ENCODE measurements around the gene MFN2. TPM values are rescaled to one million over a fixed set of nuclear protein-coding genes. Genes with fewer than 3 reads are reported as not detected.

The MFN2 gene
- total RNA-seq, 2 experiments from 2014 or later = 28.3 to 52.7 TPM

- intact Hi-C loops (cut with micrococcal nuclease; ENCODE audit: unreplicated experiment) = no loop called here
- DNase-seq (ENCODE audit: low spot score) = no peak
- POLR2A ChIA-PET = interaction anchor here (0.7 to 2.9 kb wide), 6 partner anchors 13 to 142 kb away, joined by 3 to 8 read pairs (median 4); partner anchors contain the start of gene MIIP
- H3K9me3 ChIP-seq (ENCODE audit: low read length) = no peaks in the 10 kb centered on the region
- BruUV-seq (replicated peaks) = no TSS peak
- H3K4me3 ChIP-seq (ENCODE audit: low read depth, low read length, poor library complexity, severe bottlenecking) = no peak overlapping the region
- H3K9me2 ChIP-seq (ENCODE audit: insufficient read depth, low read length) = no peaks in the 10 kb centered on the region
- H3K4me2 ChIP-seq (ENCODE audit: low read length) = 0 out of 2 replicates have a peak overlapping the region, but pooled peaks have one; percentile 5
- H3K36me3 ChIP-seq (ENCODE audit: insufficient read depth, low read length) = no peaks in the 10 kb centered on the region
- TF ChIP-seq EZH2phosphoT487 (IDR thresholded peaks at IDR 0.05; ENCODE audit: borderline replicate concordance, low read depth, low read length) (no peak), CTCF (conservative IDR thresholded peaks at IDR 0.05; ENCODE audit: low read length) (no peak)
- H3K27ac ChIP-seq (ENCODE audit: low read depth, low read length, poor library complexity, severe bottlenecking) = no peak overlapping the region
- H4K20me1 ChIP-seq (ENCODE audit: insufficient read depth, low read length) = no peaks in the 10 kb centered on the region
- no peaks in the 10 kb centered on the region for H3K79me2 ChIP-seq (ENCODE audit: insufficient read depth, low read depth, low read length)
- peaks cover 28% of the 10 kb centered on the region for H3K4me1 ChIP-seq (ENCODE audit: insufficient read depth, low read length, poor library complexity, severe bottlenecking)
- no peak overlapping the region for H2AFZ ChIP-seq (ENCODE audit: low read length)
- CTCF ChIA-PET (ENCODE audit: unreplicated experiment) = interaction anchor here (0.8 kb wide), 1 partner anchor 12 kb away, joined by 3 read pairs; no protein-coding TSS in a partner anchor
Observed at GRCh38 chr1:12051361-12051760, 71.1 kb downstream of the MFN2 start.

- peak overlapping the region; percentile 12; the same call in 1 of the 2 replicates for H2AFZ ChIP-seq (ENCODE audit: low read length)
- H3K79me2 ChIP-seq (ENCODE audit: insufficient read depth, low read depth, low read length) = no peaks in the 10 kb centered on the region
- TF ChIP-seq EZH2phosphoT487 (IDR thresholded peaks at IDR 0.05; ENCODE audit: borderline replicate concordance, low read depth, low read length) = no peak
- TF ChIP-seq CTCF (conservative IDR thresholded peaks at IDR 0.05; ENCODE audit: low read length) = no peak
- DNase-seq (ENCODE audit: low spot score) = no peak
- H3K4me2 ChIP-seq (ENCODE audit: low read length) = peak overlapping the region; percentile 5; the same call in 1 of the 2 replicates
- H3K4me1 ChIP-seq (ENCODE audit: insufficient read depth, low read length, poor library complexity, severe bottlenecking) = peaks cover 21% of the 10 kb centered on the region
- no peaks in the 10 kb centered on the region for H3K36me3 ChIP-seq (ENCODE audit: insufficient read depth, low read length)
- H3K9me2 ChIP-seq (ENCODE audit: insufficient read depth, low read length) = no peaks in the 10 kb centered on the region
- H3K27ac ChIP-seq (ENCODE audit: low read depth, low read length, poor library complexity, severe bottlenecking) = no peak overlapping the region
- CTCF ChIA-PET (ENCODE audit: unreplicated experiment) = no interaction called here
- no peaks in the 10 kb centered on the region for H4K20me1 ChIP-seq (ENCODE audit: insufficient read depth, low read length)
- intact Hi-C loops (cut with micrococcal nuclease; ENCODE audit: unreplicated experiment) = no loop called here
- H3K9me3 ChIP-seq (ENCODE audit: low read length) = no peaks in the 10 kb centered on the region
- H3K4me3 ChIP-seq (ENCODE audit: low read depth, low read length, poor library complexity, severe bottlenecking) = no peak overlapping the region
- BruUV-seq (replicated peaks) = no TSS peak
- POLR2A ChIA-PET = interaction anchor here (0.7 to 2.9 kb wide), 3 partner anchors 15 to 141 kb away, joined by 4 to 8 read pairs (median 8); partner anchors contain the start of gene MIIP
Observed at GRCh38 chr1:12052008-12052573, 71.8 kb downstream of the MFN2 start.

GRCh38 chr1:12052997-12053686 is 72.9 kb downstream of the MFN2 start:
- H3K36me3 ChIP-seq (ENCODE audit: insufficient read depth, low read length) = no peaks in the 10 kb centered on the region
- H3K27ac ChIP-seq (ENCODE audit: low read depth, low read length, poor library complexity, severe bottlenecking) = no peak overlapping the region
- H3K4me3 ChIP-seq (ENCODE audit: low read depth, low read length, poor library complexity, severe bottlenecking) = no peak overlapping the region
- no peak overlapping the region for H3K4me2 ChIP-seq (ENCODE audit: low read length)
- H3K79me2 ChIP-seq (ENCODE audit: insufficient read depth, low read depth, low read length) = no peaks in the 10 kb centered on the region
- intact Hi-C loops (cut with micrococcal nuclease; ENCODE audit: unreplicated experiment) = no loop called here
- H3K9me3 ChIP-seq (ENCODE audit: low read length) = no peaks in the 10 kb centered on the region
- BruUV-seq (replicated peaks) = no TSS peak
- ChIA-PET CTCF (ENCODE audit: unreplicated experiment) (no interaction called here), POLR2A (no interaction called here)
- peaks cover 12% of the 10 kb centered on the region for H3K4me1 ChIP-seq (ENCODE audit: insufficient read depth, low read length, poor library complexity, severe bottlenecking)
- no peak overlapping the region for H2AFZ ChIP-seq (ENCODE audit: low read length)
- H3K9me2 ChIP-seq (ENCODE audit: insufficient read depth, low read length) = no peaks in the 10 kb centered on the region
- TF ChIP-seq CTCF (conservative IDR thresholded peaks at IDR 0.05; ENCODE audit: low read length) (no peak), EZH2phosphoT487 (IDR thresholded peaks at IDR 0.05; ENCODE audit: borderline replicate concordance, low read depth, low read length) (no peak)
- no peaks in the 10 kb centered on the region for H4K20me1 ChIP-seq (ENCODE audit: insufficient read depth, low read length)
- DNase-seq (ENCODE audit: low spot score) = no peak
